GM12892 (cell line): ENCODE results near the gene JOSD1.

Source experiments
- DNase-seq: peaks from one replicate; pipeline ENCODE4 v3.0.0; 2011; ENCODE audit not compliant: insufficient read length
- FAIRE-seq: peaks from 2 replicates; lab custom pipeline; 2011; peaks lifted over from hg19 to GRCh38; lab: Jason Lieb, UNC
- POLR2A ChIP-seq: IDR thresholded peaks from 2 replicates; pipeline ENCODE4 v1.6.1; 2011; ENCODE audit warnings: low read depth, low read length, control low read depth
- POLR2AphosphoS5 ChIP-seq: IDR thresholded peaks from 2 replicates; pipeline ENCODE4 v1.6.1; 2011; ENCODE audit warnings: low read depth, low read length, control low read depth
- TAF1 ChIP-seq: IDR thresholded peaks from 2 replicates; pipeline ENCODE4 v1.6.1; 2011; ENCODE audit warnings: low read depth, mild to moderate bottlenecking, control low read depth, low read length, borderline replicate concordance

JOSD1 gene

GRCh38 chr22:38697425-38698089 lies 3.2 kb downstream of the JOSD1 start:
- TF ChIP-seq POLR2AphosphoS5 (no peak), TAF1 (no peak), POLR2A (no peak)
- FAIRE-seq (no peak), DNase-seq (no peak)

GRCh38 chr22:38696606-38697424 lies 3.9 kb downstream of the JOSD1 start:
- FAIRE-seq = no peak
- TF ChIP-seq POLR2AphosphoS5 (no peak), POLR2A (no peak), TAF1 (no peak)
- no peak for DNase-seq

GRCh38 chr22:38694940-38695339 lies 5.8 kb downstream of the JOSD1 start:
- TF ChIP-seq POLR2A = no peak
- TF ChIP-seq POLR2AphosphoS5 = no peak
- no peak for TF ChIP-seq TAF1
- DNase-seq (no peak), FAIRE-seq (no peak)

GRCh38 chr22:38694049-38694448 lies 6.7 kb downstream of the JOSD1 start:
- DNase-seq (no peak), FAIRE-seq (no peak)
- TF ChIP-seq POLR2AphosphoS5 (no peak), TAF1 (no peak), POLR2A (no peak)

GRCh38 chr22:38689651-38690050 lies 11.1 kb downstream of the JOSD1 start:
- FAIRE-seq (no peak), DNase-seq (no peak)
- TF ChIP-seq POLR2A (no peak), TAF1 (no peak), POLR2AphosphoS5 (no peak)

- FAIRE-seq (no peak), DNase-seq (no peak)
- TF ChIP-seq POLR2AphosphoS5 (0 out of 2 replicates have a peak, but pooled peaks have one; percentile 16), TAF1 (no peak)
These were observed 15.0 kb downstream of the JOSD1 start for GRCh38 chr22:38685761-38686160.

GRCh38 chr22:38684895-38685294 lies 15.8 kb downstream of the JOSD1 start:
- no peak for FAIRE-seq
- no peak for TF ChIP-seq TAF1
- no peak for TF ChIP-seq POLR2AphosphoS5
- 0 out of 2 replicates have a peak, but pooled peaks have one; percentile 31 for TF ChIP-seq POLR2A
- no peak for DNase-seq

- TF ChIP-seq POLR2AphosphoS5 (peak; percentile 95), TAF1 (peak; percentile 93), POLR2A (peak; percentile 96)
- DNase-seq (peak; percentile 99), FAIRE-seq (peak; percentile 96)
These were observed 19.0 kb downstream of the JOSD1 start, which contains the start of gene TOMM22 for GRCh38 chr22:38681582-38682335. Gene TOMM22, plus strand, starts transcription at chr22:38681957. Its CDS starts 22 bp downstream, at chr22:38681979.

GRCh38 chr22:38675833-38676232 lies 24.9 kb downstream of the JOSD1 start:
- FAIRE-seq (no peak), DNase-seq (no peak)
- no peak for TF ChIP-seq POLR2AphosphoS5
- TF ChIP-seq TAF1 = no peak
- TF ChIP-seq POLR2A = no peak

- no peak for DNase-seq
These were observed 25.9 kb downstream of the JOSD1 start for GRCh38 chr22:38674888-38675287.

GRCh38 chr22:38657045-38657909 lies 43.5 kb downstream of the JOSD1 start:
- TF ChIP-seq POLR2AphosphoS5 = no peak
- TF ChIP-seq TAF1 = peak; percentile 21; the same call in 1 of the 2 replicates
- 0 out of 2 replicates have a peak, but pooled peaks have one; percentile 11 for TF ChIP-seq POLR2A
- peak; percentile 40 for DNase-seq
- peak; percentile 76 for FAIRE-seq

More at GRCh38 chr22:38674888-38675287, 25.9 kb downstream of the JOSD1 start:
- FAIRE-seq = no peak
- TF ChIP-seq POLR2AphosphoS5 (no peak), POLR2A (no peak), TAF1 (no peak)
